ENCODE results near the gene GIN1.

- no peak for TF ChIP-seq POLR2A (IDR thresholded peaks at IDR 0.05; ENCODE audit: low read depth, low read length)
- no peak; the same call in 1 of the 2 replicates for TF ChIP-seq POLR2AphosphoS5 (IDR thresholded peaks at IDR 0.05; ENCODE audit: low read depth, low read length)
- TF ChIP-seq SPI1 (IDR thresholded peaks at IDR 0.05; ENCODE audit: low read depth, low read length) = no peak
- no peak for TF ChIP-seq TAF1 (IDR thresholded peaks at IDR 0.05; ENCODE audit: low read depth, low read length)
- TF ChIP-seq POU2F2 (IDR thresholded peaks at IDR 0.05; ENCODE audit: low read depth, low read length) = no peak; the same call in 1 of the 2 replicates
These were observed 721 bp downstream of the GIN1 start for GRCh38 chr5:103119070-103119764.
